Nephron progenitor cell (in vitro differentiated cells): Measurements from ENCODE around the gene ATRN.

ENCODE experiments used
- DNase-seq: peaks from one replicate; pipeline ENCODE4 v3.0.0; 2021
- H3K27ac Mint-ChIP-seq: 2 replicates; pipeline ENCODE4 v1.8.0; 2021; ENCODE audit warnings: mild to moderate bottlenecking, moderate library complexity, mixed read lengths
- H3K27me3 Mint-ChIP-seq: 2 replicates; pipeline ENCODE4 v1.8.0; 2021; ENCODE audit warnings: mild to moderate bottlenecking, low read depth, mixed read lengths; ENCODE audit not compliant: poor library complexity
- H3K36me3 Mint-ChIP-seq: 2 replicates; pipeline ENCODE4 v1.8.0; 2021; ENCODE audit warnings: low read depth, mixed read lengths
- H3K4me1 Mint-ChIP-seq: 2 replicates; pipeline ENCODE4 v1.8.0; 2021; ENCODE audit warnings: mixed read lengths
- H3K4me3 Mint-ChIP-seq: 2 replicates; pipeline ENCODE4 v1.8.0; 2021; ENCODE audit warnings: mild to moderate bottlenecking, moderate library complexity, mixed read lengths
- H3K9me3 Mint-ChIP-seq: 2 replicates; pipeline ENCODE4 v1.8.0; 2021; ENCODE audit warnings: mild to moderate bottlenecking, moderate library complexity, mixed read lengths
- CTCF ChIP-seq: fragments of 200-600 bp; sonication (generic); IDR thresholded peaks from 2 replicates; pipeline ENCODE4 v1.5.0; 2021; ENCODE audit warnings: antibody characterized with exemption

The ATRN gene

DNA sequence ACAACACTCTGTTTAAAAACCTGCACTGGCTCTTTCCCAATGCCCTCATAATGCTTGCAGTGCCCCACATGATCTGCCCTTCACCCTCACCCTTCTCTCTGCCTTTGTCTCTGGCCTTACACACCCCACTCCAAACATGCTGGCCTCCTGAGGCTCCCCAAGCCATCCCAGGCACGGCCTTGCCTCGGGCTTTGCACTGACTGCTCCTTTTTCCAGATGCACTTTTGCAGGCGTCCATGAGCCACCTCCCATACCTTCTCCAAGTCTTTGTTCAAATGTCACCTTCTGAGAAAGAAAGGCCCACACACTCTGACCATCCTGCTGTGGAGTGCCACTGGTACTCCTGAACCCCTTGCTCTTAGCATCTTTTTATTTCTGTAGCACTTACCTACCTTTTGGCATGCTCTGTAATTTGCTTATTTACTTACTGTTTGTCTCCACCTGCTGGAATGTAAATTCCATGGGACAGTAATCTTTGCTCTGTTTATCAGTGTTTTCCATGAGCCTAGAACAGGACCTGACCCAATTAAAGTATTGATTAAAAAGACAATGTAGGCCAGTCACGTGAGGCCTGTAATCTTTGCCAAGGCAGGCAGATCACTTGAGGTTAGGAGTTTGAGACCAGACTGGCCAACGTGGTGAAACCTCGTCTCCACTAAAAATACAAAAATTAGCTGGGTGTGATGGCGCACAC is 161.6 kb downstream of the ATRN start:
- peaks cover 15% of the 10 kb centered on the region for H3K4me1 Mint-ChIP-seq
- no peak for TF ChIP-seq CTCF
- peaks cover 42% of the 10 kb centered on the region for H3K36me3 Mint-ChIP-seq
- DNase-seq: no peak
- H3K27ac Mint-ChIP-seq: no peak overlapping the region
- H3K4me3 Mint-ChIP-seq: no peak overlapping the region
- H3K9me3 Mint-ChIP-seq: peaks cover 5% of the 10 kb centered on the region
- H3K27me3 Mint-ChIP-seq: peaks cover 9% of the 10 kb centered on the region

GRCh38 chr20:3633913-3634478 is 163.2 kb downstream of the ATRN start:
- no peak overlapping the region for H3K27ac Mint-ChIP-seq
- peaks cover 15% of the 10 kb centered on the region for H3K4me1 Mint-ChIP-seq
- no peak for TF ChIP-seq CTCF

GRCh38 chr20:3635346-3635745 is 164.5 kb downstream of the ATRN start:
- peaks cover 3% of the 10 kb centered on the region for H3K27me3 Mint-ChIP-seq
- H3K4me1 Mint-ChIP-seq: peaks cover 9% of the 10 kb centered on the region
- H3K36me3 Mint-ChIP-seq: peaks cover 36% of the 10 kb centered on the region
- no peak for TF ChIP-seq CTCF
- DNase-seq: no peak
- H3K27ac Mint-ChIP-seq: no peak overlapping the region
- H3K9me3 Mint-ChIP-seq: peaks cover 9% of the 10 kb centered on the region
- H3K4me3 Mint-ChIP-seq: no peak overlapping the region

More at GRCh38 chr20:3633913-3634478, 163.2 kb downstream of the ATRN start:
- H3K4me3 Mint-ChIP-seq: no peak overlapping the region
- peaks cover 36% of the 10 kb centered on the region for H3K36me3 Mint-ChIP-seq
- H3K27me3 Mint-ChIP-seq: peaks cover 3% of the 10 kb centered on the region
- no peak for DNase-seq
- peaks cover 5% of the 10 kb centered on the region for H3K9me3 Mint-ChIP-seq

- Mint-ChIP-seq H3K27me3 (no peaks in the 10 kb centered on the region), H3K4me1 (no peaks in the 10 kb centered on the region), H3K4me3 (no peak overlapping the region), H3K36me3 (peaks cover 52% of the 10 kb centered on the region), H3K27ac (no peak overlapping the region), H3K9me3 (peaks cover 29% of the 10 kb centered on the region)
- no peak for TF ChIP-seq CTCF
- DNase-seq: no peak
Measured at GRCh38 chr20:3640259-3640658, 169.4 kb downstream of the ATRN start.

DNA sequence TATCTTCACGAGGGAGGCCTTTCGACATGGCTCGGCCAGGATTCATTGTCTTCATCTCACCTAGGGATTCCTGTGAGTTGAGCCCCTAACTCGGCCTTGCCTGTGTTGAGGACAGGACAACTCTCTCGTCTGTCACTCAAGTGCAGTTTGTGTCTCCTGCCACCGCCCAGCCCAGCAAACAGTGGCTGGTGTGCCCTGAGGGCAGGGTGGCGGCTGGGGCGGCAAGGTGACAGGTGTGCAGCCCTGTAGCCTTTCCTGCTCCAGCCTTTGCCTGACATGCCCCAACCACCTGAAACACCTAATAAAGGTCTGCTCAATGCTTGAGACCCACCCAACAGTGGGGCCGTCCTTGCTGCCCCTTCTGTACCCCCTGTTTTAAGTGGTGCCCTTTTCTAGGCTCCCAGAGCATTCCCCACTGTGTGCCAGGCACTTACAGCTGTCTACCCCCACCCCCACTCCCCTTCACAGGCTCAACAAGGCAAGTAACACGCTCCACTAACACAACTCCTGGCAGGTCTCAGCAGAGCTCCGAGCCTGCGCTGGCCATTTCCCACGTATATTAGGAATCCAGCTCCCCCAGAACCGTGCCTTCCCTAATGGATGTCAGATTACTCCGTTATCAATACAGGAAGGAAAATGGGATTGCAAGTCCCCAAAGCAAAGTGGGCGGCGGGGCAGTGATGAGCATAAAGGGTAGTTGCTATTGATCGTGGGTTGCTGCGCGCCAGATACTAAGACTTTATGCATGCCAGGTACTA is 174.7 kb downstream of the ATRN start:
- Mint-ChIP-seq H3K36me3 (peaks cover 33% of the 10 kb centered on the region), H3K9me3 (peaks cover 19% of the 10 kb centered on the region), H3K27ac (no peak overlapping the region), H3K27me3 (no peaks in the 10 kb centered on the region), H3K4me1 (peaks cover 38% of the 10 kb centered on the region), H3K4me3 (no peak overlapping the region)
- no peak for TF ChIP-seq CTCF
- no peak for DNase-seq
